Keratinocyte (primary cell): Measurements from ENCODE around the gene PAPOLA.

ENCODE experiments used
- CTCF ChIP-seq, 3 experiments: IDR thresholded peaks in 1 of 3; conservative IDR thresholded peaks in 1 of 3; optimal IDR thresholded peaks in 1 of 3; 2 replicates in 2 of 3; 3 replicates in 1 of 3; pipeline versions ENCODE3 to v1.5.1; 2011; ENCODE audit warnings: low read length in 3 of 3, mild to moderate bottlenecking in 3 of 3, moderate library complexity in 2 of 3, control low read depth in 1 of 3, inconsistent platforms in 1 of 3; ENCODE audit not compliant: insufficient read depth in 2 of 3; ENCODE audit errors: extremely low read depth in 1 of 3
- EZH2 ChIP-seq: IDR thresholded peaks from one replicate; pipeline ENCODE4 v1.6.1; 2012; ENCODE audit warnings: inconsistent platforms, mild to moderate bottlenecking, low read length, moderate library complexity

GRCh38 chr14:96554315-96554910 is 52.2 kb downstream of the PAPOLA start:
- TF ChIP-seq CTCF (optimal IDR thresholded peaks at IDR 0.05 in 1 of 3, IDR thresholded peaks at IDR 0.05 in 1 of 3, conservative IDR thresholded peaks at IDR 0.05 in 1 of 3; ENCODE audit: extremely low read depth in 1 of 3, insufficient read depth in 2 of 3, low read length in 3 of 3) (no peak), EZH2 (no peak)
